ENCODE measurements around the gene TUSC2.

TUSC2 gene

GRCh38 chr3:50358911-50359759, 31.1 kb upstream of the TUSC2 start, which contains the start of gene TMEM115:
Gene TMEM115, minus strand, starts transcription at chr3:50359521. Its CDS starts 458 bp downstream, at chr3:50359063.
- H3K9me3 Mint-ChIP-seq, result no peaks in the 10 kb centered on the region

DNA sequence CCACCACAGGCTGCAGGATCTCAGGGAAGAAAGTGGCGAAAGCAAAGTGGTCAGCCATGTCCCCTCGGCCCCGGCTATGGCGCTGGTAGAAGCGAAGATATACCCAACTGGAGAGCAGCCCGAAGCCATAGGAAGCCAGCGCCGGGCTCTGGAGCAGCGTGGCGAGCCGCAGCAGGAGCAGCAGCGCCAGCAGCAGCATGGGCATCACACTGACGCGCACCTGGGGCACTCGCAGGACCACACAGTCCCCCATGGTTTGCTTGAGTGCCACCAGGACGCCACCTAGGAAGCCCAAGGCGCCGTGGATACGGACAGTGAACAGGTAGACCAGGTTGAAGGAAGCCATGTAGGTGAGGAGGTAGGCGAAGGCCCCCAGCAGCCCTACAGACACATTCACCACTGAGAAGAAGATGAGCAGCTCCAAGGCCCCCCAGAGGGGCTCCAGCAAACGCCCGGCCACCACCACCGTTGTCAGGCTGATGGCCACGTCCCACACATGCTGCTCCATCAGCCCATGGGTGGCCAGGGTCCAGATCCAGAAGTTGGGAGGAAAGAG, 30.4 kb upstream of the TUSC2 start:
- Mint-ChIP-seq H3K36me3 (peaks cover 7% of the 10 kb centered on the region), H3K9me3 (no peaks in the 10 kb centered on the region), H3K4me3 (peak overlapping the region; percentile 90), H3K27ac (peak overlapping the region; percentile 83), H3K27me3 (no peaks in the 10 kb centered on the region), H3K4me1 (peaks cover 29% of the 10 kb centered on the region)
- DNase-seq (ENCODE audit: low spot score in 2 of 2) (no peak), ATAC-seq (ENCODE audit: low read depth) (no peak)

More at GRCh38 chr3:50358911-50359759, 31.1 kb upstream of the TUSC2 start, which contains the start of gene TMEM115:
- DNase-seq (ENCODE audit: low spot score in 2 of 2) (peak; percentile 84 to 90), ATAC-seq (ENCODE audit: low read depth) (peak; percentile 100)
- H3K27me3 Mint-ChIP-seq, result no peaks in the 10 kb centered on the region
- H3K4me1 Mint-ChIP-seq, result peaks cover 30% of the 10 kb centered on the region
- peak within 1 kb of the TSS; percentile 99 for H3K4me3 Mint-ChIP-seq
- H3K27ac Mint-ChIP-seq, result peak within 1 kb of the TSS; percentile 93
- H3K36me3 Mint-ChIP-seq, result peaks cover 6% of the 10 kb centered on the region

- peaks cover 26% of the 10 kb centered on the region for H3K4me1 Mint-ChIP-seq
- DNase-seq (ENCODE audit: low spot score in 2 of 2) (no peak), ATAC-seq (ENCODE audit: low read depth) (no peak)
Measured at GRCh38 chr3:50357481-50357880, 29.5 kb upstream of the TUSC2 start.

GRCh38 chr3:50356553-50356952, 28.5 kb upstream of the TUSC2 start:
- no peaks in the 10 kb centered on the region for H3K27me3 Mint-ChIP-seq
- H3K9me3 Mint-ChIP-seq, result no peaks in the 10 kb centered on the region
- H3K4me3 Mint-ChIP-seq, result peak overlapping the region; percentile 90
- no peak overlapping the region for H3K27ac Mint-ChIP-seq
- no peak for DNase-seq (ENCODE audit: low spot score in 2 of 2)
- no peak for ATAC-seq (ENCODE audit: low read depth)
- H3K4me1 Mint-ChIP-seq, result peaks cover 26% of the 10 kb centered on the region
- peaks cover 7% of the 10 kb centered on the region for H3K36me3 Mint-ChIP-seq

More at GRCh38 chr3:50357481-50357880, 29.5 kb upstream of the TUSC2 start:
- no peak overlapping the region for H3K27ac Mint-ChIP-seq
- peak overlapping the region; percentile 90 for H3K4me3 Mint-ChIP-seq
- H3K27me3 Mint-ChIP-seq, result no peaks in the 10 kb centered on the region
- peaks cover 7% of the 10 kb centered on the region for H3K36me3 Mint-ChIP-seq
- H3K9me3 Mint-ChIP-seq, result no peaks in the 10 kb centered on the region

GRCh38 chr3:50355829-50356552, 28.0 kb upstream of the TUSC2 start:
- DNase-seq (ENCODE audit: low spot score in 2 of 2) (no peak), ATAC-seq (ENCODE audit: low read depth) (no peak)
- Mint-ChIP-seq H3K4me3 (no peak overlapping the region), H3K27ac (no peak overlapping the region), H3K27me3 (no peaks in the 10 kb centered on the region), H3K9me3 (no peaks in the 10 kb centered on the region), H3K36me3 (peaks cover 7% of the 10 kb centered on the region), H3K4me1 (peaks cover 29% of the 10 kb centered on the region)

GRCh38 chr3:50354850-50355249, 26.8 kb upstream of the TUSC2 start:
- Mint-ChIP-seq H3K9me3 (no peaks in the 10 kb centered on the region), H3K4me1 (peaks cover 38% of the 10 kb centered on the region), H3K36me3 (peaks cover 7% of the 10 kb centered on the region), H3K27ac (no peak overlapping the region), H3K4me3 (no peak overlapping the region), H3K27me3 (no peaks in the 10 kb centered on the region)
- DNase-seq (ENCODE audit: low spot score in 2 of 2) (no peak), ATAC-seq (ENCODE audit: low read depth) (no peak)

- no peak overlapping the region for H3K4me3 Mint-ChIP-seq
- H3K27ac Mint-ChIP-seq, result no peak overlapping the region
- no peaks in the 10 kb centered on the region for H3K9me3 Mint-ChIP-seq
- H3K27me3 Mint-ChIP-seq, result no peaks in the 10 kb centered on the region
- peaks cover 36% of the 10 kb centered on the region for H3K4me1 Mint-ChIP-seq
- DNase-seq (ENCODE audit: low spot score in 2 of 2) (no peak), ATAC-seq (ENCODE audit: low read depth) (no peak)
- peaks cover 7% of the 10 kb centered on the region for H3K36me3 Mint-ChIP-seq
Measured at GRCh38 chr3:50354186-50354764, 26.3 kb upstream of the TUSC2 start.

- Mint-ChIP-seq H3K27ac (no peak overlapping the region), H3K9me3 (no peaks in the 10 kb centered on the region), H3K4me3 (no peak overlapping the region), H3K27me3 (no peaks in the 10 kb centered on the region), H3K4me1 (peaks cover 40% of the 10 kb centered on the region), H3K36me3 (peaks cover 7% of the 10 kb centered on the region)
- ATAC-seq (ENCODE audit: low read depth) (no peak), DNase-seq (ENCODE audit: low spot score in 2 of 2) (no peak)
Measured at GRCh38 chr3:50353245-50354004, 25.4 kb upstream of the TUSC2 start.

GRCh38 chr3:50352781-50353180, 24.8 kb upstream of the TUSC2 start:
- no peaks in the 10 kb centered on the region for H3K27me3 Mint-ChIP-seq
- no peak overlapping the region for H3K4me3 Mint-ChIP-seq

GRCh38 chr3:50351323-50351697, 23.3 kb upstream of the TUSC2 start:
- Mint-ChIP-seq H3K4me1 (peaks cover 26% of the 10 kb centered on the region), H3K36me3 (peaks cover 7% of the 10 kb centered on the region), H3K27ac (no peak overlapping the region), H3K27me3 (no peaks in the 10 kb centered on the region), H3K4me3 (peak overlapping the region; percentile 99), H3K9me3 (no peaks in the 10 kb centered on the region)
- ATAC-seq (ENCODE audit: low read depth), result no peak
- no peak for DNase-seq (ENCODE audit: low spot score in 2 of 2)

More at GRCh38 chr3:50352781-50353180, 24.8 kb upstream of the TUSC2 start:
- Mint-ChIP-seq H3K36me3 (peaks cover 7% of the 10 kb centered on the region), H3K27ac (no peak overlapping the region), H3K4me1 (peaks cover 37% of the 10 kb centered on the region), H3K9me3 (no peaks in the 10 kb centered on the region)
- DNase-seq (ENCODE audit: low spot score in 2 of 2), result no peak
- no peak for ATAC-seq (ENCODE audit: low read depth)

- peaks cover 7% of the 10 kb centered on the region for H3K36me3 Mint-ChIP-seq
- DNase-seq (ENCODE audit: low spot score in 2 of 2) (peak; percentile 97 to 98), ATAC-seq (ENCODE audit: low read depth) (peak; percentile 88)
- H3K9me3 Mint-ChIP-seq, result no peaks in the 10 kb centered on the region
- peak within 1 kb of the TSS; percentile 99 for H3K4me3 Mint-ChIP-seq
- H3K4me1 Mint-ChIP-seq, result peaks cover 29% of the 10 kb centered on the region
- H3K27ac Mint-ChIP-seq, result peak within 1 kb of the TSS; percentile 94
- no peaks in the 10 kb centered on the region for H3K27me3 Mint-ChIP-seq
Measured at GRCh38 chr3:50350527-50351322, 22.7 kb upstream of the TUSC2 start, which contains the start of the genes CYB561D2 and NPRL2. Gene CYB561D2, plus strand, starts transcription at chr3:50350862. Its CDS starts 572 bp downstream, at chr3:50351434. Gene NPRL2, minus strand, starts transcription at chr3:50350775. Its CDS starts 123 bp downstream, at chr3:50350652.

GRCh38 chr3:50350213-50350526, 22.1 kb upstream of the TUSC2 start:
- H3K4me3 Mint-ChIP-seq, result peak overlapping the region; percentile 99
- H3K9me3 Mint-ChIP-seq, result no peaks in the 10 kb centered on the region
- DNase-seq (ENCODE audit: low spot score in 2 of 2), result no peak
- H3K27me3 Mint-ChIP-seq, result no peaks in the 10 kb centered on the region
- H3K36me3 Mint-ChIP-seq, result peaks cover 3% of the 10 kb centered on the region
- peaks cover 29% of the 10 kb centered on the region for H3K4me1 Mint-ChIP-seq
- ATAC-seq (ENCODE audit: low read depth), result no peak
- peak overlapping the region; percentile 94 for H3K27ac Mint-ChIP-seq
